Neural crest cell (in vitro differentiated cells): Measurements from ENCODE around the gene RAB21. TPM values are rescaled to one million over a fixed set of nuclear protein-coding genes. Genes with fewer than 3 reads are reported as not detected.
A peak's percentile ranks its signal among the peaks of the same experiment; 100 is the strongest.

Source experiments
- DNase-seq: peaks from one replicate; pipeline ENCODE4 v3.0.0; 2021; ENCODE audit warnings: low read depth, mixed read lengths, low spot score
- H3K27ac Mint-ChIP-seq: one replicate; pipeline ENCODE4 v1.8.0; 2021; ENCODE audit warnings: mild to moderate bottlenecking, mixed read lengths; ENCODE audit not compliant: unreplicated experiment
- H3K27me3 Mint-ChIP-seq: 2 replicates; pipeline ENCODE4 v1.8.0; 2021; ENCODE audit warnings: low read depth, mild to moderate bottlenecking, mixed read lengths
- H3K36me3 Mint-ChIP-seq: 2 replicates; pipeline ENCODE4 v1.8.0; 2021; ENCODE audit warnings: low read depth, mild to moderate bottlenecking, mixed read lengths
- H3K4me1 Mint-ChIP-seq: 2 replicates; pipeline ENCODE4 v1.8.0; 2021; ENCODE audit warnings: mixed read lengths
- H3K4me3 Mint-ChIP-seq: one replicate; pipeline ENCODE4 v1.8.0; 2021; ENCODE audit warnings: mild to moderate bottlenecking, mixed read lengths
- H3K9me3 Mint-ChIP-seq: 2 replicates; pipeline ENCODE4 v1.8.0; 2021; ENCODE audit warnings: mixed read lengths
- CTCF ChIP-seq: fragments of 200-600 bp; sonication (generic); conservative IDR thresholded peaks from 2 replicates; pipeline ENCODE4 v1.5.0; 2021; ENCODE audit warnings: antibody characterized with exemption, mild to moderate bottlenecking
- total RNA-seq: library from RNA; stranded (reverse); gene quantifications from 2 replicates; pipeline ENCODE4 v1.2.1, GENCODE V29; 2021

RAB21 gene
- total RNA-seq, 1 donor from 2014 or later = 63.7 TPM

- H3K4me1 Mint-ChIP-seq = peaks cover 5% of the 10 kb centered on the region
- H3K27me3 Mint-ChIP-seq = no peaks in the 10 kb centered on the region
- DNase-seq = no peak
- no peak overlapping the region for H3K4me3 Mint-ChIP-seq
- peak overlapping the region; percentile 58 for H3K27ac Mint-ChIP-seq
- TF ChIP-seq CTCF = no peak
- H3K36me3 Mint-ChIP-seq = peaks cover 8% of the 10 kb centered on the region
- H3K9me3 Mint-ChIP-seq = no peaks in the 10 kb centered on the region
Measured at GRCh38 chr12:71787580-71787979, 32.9 kb downstream of the RAB21 start.

GRCh38 chr12:71790331-71790730 lies 35.7 kb downstream of the RAB21 start:
- Mint-ChIP-seq H3K4me1 (peaks cover 5% of the 10 kb centered on the region), H3K9me3 (no peaks in the 10 kb centered on the region), H3K4me3 (no peak overlapping the region), H3K36me3 (peaks cover 8% of the 10 kb centered on the region), H3K27ac (no peak overlapping the region), H3K27me3 (no peaks in the 10 kb centered on the region)
- no peak for TF ChIP-seq CTCF
- no peak for DNase-seq

DNA sequence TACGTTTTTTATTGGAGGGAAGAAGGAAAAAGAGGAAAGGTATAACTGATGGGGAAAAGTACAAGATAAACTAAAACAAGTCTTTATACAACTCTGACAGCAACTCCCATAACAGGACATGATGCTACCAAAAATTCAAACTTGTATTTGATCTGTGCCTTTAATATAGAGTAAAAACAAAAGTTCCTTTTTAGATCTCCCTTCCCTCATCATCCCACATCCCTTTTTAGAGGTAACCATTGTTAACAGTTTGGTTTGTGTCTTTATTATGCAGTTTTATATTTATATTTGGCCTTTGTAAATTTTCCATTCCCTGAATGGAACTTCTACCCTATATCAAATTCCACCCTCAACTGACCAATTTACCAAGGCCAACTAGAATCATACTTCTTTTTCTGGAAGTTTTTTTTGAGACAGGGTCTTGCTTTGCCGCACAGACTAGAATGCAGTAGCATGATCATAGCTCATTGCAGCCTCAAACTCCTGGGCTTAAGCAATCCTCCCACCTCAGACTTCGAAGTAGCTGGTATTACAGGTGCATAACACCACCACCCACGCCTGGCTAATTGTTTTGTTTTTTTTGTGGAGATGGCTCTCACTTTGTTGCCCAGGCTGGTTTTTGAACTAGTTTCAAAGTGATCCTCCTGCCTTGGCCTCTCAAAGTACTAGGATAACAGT lies 36.9 kb downstream of the RAB21 start:
- Mint-ChIP-seq H3K27ac (no peak overlapping the region), H3K27me3 (no peaks in the 10 kb centered on the region), H3K4me1 (peaks cover 5% of the 10 kb centered on the region), H3K9me3 (no peaks in the 10 kb centered on the region), H3K4me3 (no peak overlapping the region), H3K36me3 (peaks cover 5% of the 10 kb centered on the region)
- no peak for TF ChIP-seq CTCF
- no peak for DNase-seq

- Mint-ChIP-seq H3K27me3 (no peaks in the 10 kb centered on the region), H3K27ac (no peak overlapping the region), H3K36me3 (peaks cover under 1% of the 10 kb centered on the region), H3K4me1 (peaks cover 2% of the 10 kb centered on the region), H3K9me3 (no peaks in the 10 kb centered on the region), H3K4me3 (no peak overlapping the region)
- TF ChIP-seq CTCF = no peak
- no peak for DNase-seq
Measured at GRCh38 chr12:71792599-71792998, 37.9 kb downstream of the RAB21 start.

- H3K4me3 Mint-ChIP-seq = no peak overlapping the region
- H3K36me3 Mint-ChIP-seq = no peaks in the 10 kb centered on the region
- H3K9me3 Mint-ChIP-seq = no peaks in the 10 kb centered on the region
- no peak overlapping the region for H3K27ac Mint-ChIP-seq
- no peak for DNase-seq
- H3K4me1 Mint-ChIP-seq = no peaks in the 10 kb centered on the region
- no peak for TF ChIP-seq CTCF
- no peaks in the 10 kb centered on the region for H3K27me3 Mint-ChIP-seq
Measured at GRCh38 chr12:71795901-71796300, 41.2 kb downstream of the RAB21 start.
